CD14-positive monocyte (primary cell): ENCODE results near the gene PALM2AKAP2. TPM values are rescaled to one million over a fixed set of nuclear protein-coding genes. Genes with fewer than 3 reads are reported as not detected.

ENCODE experiments used
- DNase-seq, 3 donors: peaks; one replicate each; pipeline ENCODE4 v3.0.0-alpha.2; 2011 to 2022
- H2AFZ ChIP-seq: 2 replicates; pipeline ENCODE4 v1.6.0; 2012; ENCODE audit warnings: mild to moderate bottlenecking, low read depth, low read length, inconsistent platforms; ENCODE audit not compliant: insufficient read depth, poor library complexity, severe bottlenecking
- H3K27ac ChIP-seq, 2 donors: 1 replicate in 1 of 2; 2 replicates in 1 of 2; pipeline ENCODE4 v1.5.1; 2012 to 2013; ENCODE audit warnings: low read length in 2 of 2, control low read depth in 1 of 2, inconsistent platforms in 1 of 2, low read depth in 1 of 2, mild to moderate bottlenecking in 1 of 2
- H3K27me3 ChIP-seq, 2 donors: one replicate each; pipeline versions ENCODE4 v1.6.0 to v1.6.1; 2011 to 2013; ENCODE audit warnings: low read length in 2 of 2; ENCODE audit not compliant: control insufficient read depth in 2 of 2, insufficient read depth in 2 of 2
- H3K36me3 ChIP-seq, 2 donors: replicated peaks in 1 of 2; 1 replicate in 1 of 2; 2 replicates in 1 of 2; pipeline versions ENCODE4 v1.5.1 to v1.6.1; 2012 to 2013; ENCODE audit warnings: low read length in 2 of 2, control low read depth in 1 of 2, inconsistent platforms in 1 of 2, mild to moderate bottlenecking in 1 of 2; ENCODE audit not compliant: insufficient read depth in 2 of 2, control insufficient read depth in 1 of 2
- H3K4me1 ChIP-seq, 2 donors: 1 replicate in 1 of 2; 2 replicates in 1 of 2; pipeline versions ENCODE4 v1.5.1 to v1.6.1; 2012 to 2013; ENCODE audit warnings: low read length in 2 of 2, control low read depth in 1 of 2, inconsistent platforms in 1 of 2, mild to moderate bottlenecking in 1 of 2, moderate library complexity in 1 of 2; ENCODE audit not compliant: insufficient read depth in 2 of 2, control insufficient read depth in 1 of 2
- H3K4me2 ChIP-seq: replicated peaks from 2 replicates; pipeline ENCODE3; 2012; ENCODE audit warnings: low read length, moderate library complexity, mild to moderate bottlenecking; ENCODE audit not compliant: poor library complexity, severe bottlenecking; ENCODE audit errors: extremely low read depth
- H3K4me3 ChIP-seq, 3 experiments: fragments of 200-600 bp in 1 of 3; sonication (generic) in 1 of 3; replicated peaks in 1 of 3; 1 replicate in 2 of 3; 2 replicates in 1 of 3; pipeline ENCODE4 v1.5.1; 2011 to 2013; ENCODE audit warnings: low read length in 3 of 3, mild to moderate bottlenecking in 3 of 3, control low read depth in 2 of 3, low read depth in 2 of 3, inconsistent platforms in 1 of 3, moderate library complexity in 1 of 3
- H3K79me2 ChIP-seq: 2 replicates; pipeline ENCODE4 v1.6.0; 2012; ENCODE audit warnings: mild to moderate bottlenecking, control low read depth, inconsistent platforms, low read length, moderate library complexity; ENCODE audit not compliant: insufficient read depth
- H3K9ac ChIP-seq: 2 replicates; pipeline ENCODE4 v1.6.0; 2017; ENCODE audit warnings: low read length, mild to moderate bottlenecking; ENCODE audit not compliant: insufficient read depth, poor library complexity, severe bottlenecking
- H3K9me3 ChIP-seq, 2 donors: replicated peaks in 1 of 2; 1 replicate in 1 of 2; 2 replicates in 1 of 2; pipeline versions ENCODE4 v1.5.1 to v1.6.1; 2012 to 2013; ENCODE audit warnings: low read length in 2 of 2, control low read depth in 1 of 2; ENCODE audit not compliant: control insufficient read depth in 1 of 2, insufficient read depth in 1 of 2
- H4K20me1 ChIP-seq: 2 replicates; pipeline ENCODE4 v1.6.0; 2012; ENCODE audit warnings: mild to moderate bottlenecking, low read length, control low read depth, moderate library complexity; ENCODE audit not compliant: insufficient read depth
- H3K27ac Mint-ChIP-seq, 7 donors: one replicate each; pipeline ENCODE4 v1.8.0; 2020; ENCODE audit warnings: mild to moderate bottlenecking in 7 of 7, mixed read lengths in 7 of 7, moderate library complexity in 6 of 7, inconsistent platforms in 2 of 7
- H3K27me3 Mint-ChIP-seq, 3 donors: one replicate each; pipeline ENCODE4 v1.8.0; 2021 to 2022; ENCODE audit warnings: low read depth in 3 of 3, mild to moderate bottlenecking in 3 of 3, mixed read lengths in 3 of 3, moderate library complexity in 3 of 3, inconsistent platforms in 1 of 3
- H3K36me3 Mint-ChIP-seq, 2 donors: one replicate each; pipeline ENCODE4 v1.8.0; 2020; ENCODE audit warnings: mixed read lengths in 2 of 2, inconsistent platforms in 1 of 2, mild to moderate bottlenecking in 1 of 2
- H3K4me1 Mint-ChIP-seq: one replicate; pipeline ENCODE4 v1.8.0; 2020; ENCODE audit warnings: mild to moderate bottlenecking, mixed read lengths
- H3K4me3 Mint-ChIP-seq, 2 donors: one replicate each; pipeline ENCODE4 v1.8.0; 2020; ENCODE audit warnings: mild to moderate bottlenecking in 2 of 2, mixed read lengths in 2 of 2, moderate library complexity in 1 of 2
- H3K9me3 Mint-ChIP-seq, 7 donors: one replicate each; pipeline ENCODE4 v1.8.0; 2020 to 2022; ENCODE audit warnings: mixed read lengths in 7 of 7, mild to moderate bottlenecking in 6 of 7, moderate library complexity in 6 of 7, inconsistent platforms in 2 of 7
- CTCF ChIP-seq: fragments of 200-600 bp; IDR thresholded peaks from one replicate; pipeline ENCODE4 v1.8.0; 2022; ENCODE audit warnings: antibody characterized with exemption, mild to moderate bottlenecking
- WGBS: methylation state at CpG from one replicate; pipeline ENCODE4 v1.1.5; 2013; ENCODE audit warnings: missing lambda C conversion rate; ENCODE audit not compliant: insufficient coverage; 5-methylcytosine and 5-hydroxymethylcytosine counted together
- intact Hi-C, 2 donors: fragments of 100-400 bp; cut with micrococcal nuclease; formaldehyde crosslinking; loops; one replicate each; pipeline versions ENCODE4 v1.15.0 to v1.15.1; 2023
- polyA plus RNA-seq, 3 donors: library from polyadenylated mRNA; depleted of rRNA in 1 of 3; unstranded in 2 of 3; stranded (reverse) in 1 of 3; fragments of 300-500 nt in 2 of 3; fragments of >200 nt in 1 of 3; fragmentation: Illumina TruSeq in 2 of 3; gene quantifications; 1 replicate in 2 of 3; 2 replicates in 1 of 3; pipeline ENCODE4 v1.2.3, GENCODE V29; 2012 to 2021

The PALM2AKAP2 gene
- polyA plus RNA-seq, 3 donors = not detected

GRCh38 chr9:109751253-109751652 lies 28.7 kb upstream of the PALM2AKAP2 start:
- no peak overlapping the region for H3K4me2 ChIP-seq
- no peaks in the 10 kb centered on the region for H3K4me1 Mint-ChIP-seq
- TF ChIP-seq CTCF = no peak
- H3K79me2 ChIP-seq = no peaks in the 10 kb centered on the region
- 80% methylated on average over 1 of the region's 7 CpGs for WGBS
- no peaks in the 10 kb centered on the region for H3K9me3 ChIP-seq
- H3K27me3 ChIP-seq = peaks cover 2 to 13% of the 10 kb centered on the region in 2 donors
- H3K4me3 ChIP-seq = no peak overlapping the region
- no peaks in the 10 kb centered on the region for H3K36me3 ChIP-seq
- no peak overlapping the region for H2AFZ ChIP-seq
- H3K27me3 Mint-ChIP-seq = peaks cover 10 to 25% (median 17%) of the 10 kb centered on the region in 3 donors
- DNase-seq = no peak
- intact Hi-C loops = no loop called here
- H3K4me1 ChIP-seq = no peaks in the 10 kb centered on the region
- no peak overlapping the region for H3K4me3 Mint-ChIP-seq
- no peaks in the 10 kb centered on the region for H4K20me1 ChIP-seq
- no peak overlapping the region for H3K27ac Mint-ChIP-seq
- peaks cover 0 to 5% (median 0%) of the 10 kb centered on the region in 7 donors for H3K9me3 Mint-ChIP-seq
- H3K9ac ChIP-seq = no peak overlapping the region
- no peaks in the 10 kb centered on the region for H3K36me3 Mint-ChIP-seq
- H3K27ac ChIP-seq = no peak overlapping the region

GRCh38 chr9:109753308-109753707 lies 26.7 kb upstream of the PALM2AKAP2 start:
- intact Hi-C loops = no loop called here
- Histone ChIP-seq H4K20me1 (no peaks in the 10 kb centered on the region), H3K4me2 (no peak overlapping the region), H3K4me1 (no peaks in the 10 kb centered on the region), H3K79me2 (no peaks in the 10 kb centered on the region), H3K4me3 (no peak overlapping the region), H3K9ac (no peak overlapping the region), H3K36me3 (no peaks in the 10 kb centered on the region), H3K27me3 (peaks cover 0 to 9% of the 10 kb centered on the region in 2 donors), H3K27ac (no peak overlapping the region), H2AFZ (no peak overlapping the region), H3K9me3 (no peaks in the 10 kb centered on the region)
- no peak overlapping the region for H3K4me3 Mint-ChIP-seq
- peaks cover 0 to 5% (median 0%) of the 10 kb centered on the region in 7 donors for H3K9me3 Mint-ChIP-seq
- H3K27ac Mint-ChIP-seq = no peak overlapping the region
- H3K27me3 Mint-ChIP-seq = peaks cover 7 to 23% (median 13%) of the 10 kb centered on the region in 3 donors
- no peaks in the 10 kb centered on the region for H3K4me1 Mint-ChIP-seq
- no peak for DNase-seq
- no peaks in the 10 kb centered on the region for H3K36me3 Mint-ChIP-seq
- TF ChIP-seq CTCF = no peak
- WGBS = 86% methylated on average over 2 of the region's 5 CpGs
